Daoy (cell line): ENCODE data around the gene CDK11B. TPM values are rescaled to one million over a fixed set of nuclear protein-coding genes. Genes with fewer than 3 reads are reported as not detected.

Experiments used
- DNase-seq: peaks from one replicate; pipeline ENCODE4 v3.0.0-alpha.2; 2015; ENCODE audit warnings: low read depth
- total RNA-seq: library from RNA; depleted of rRNA; stranded (reverse); fragments of >200 nt; shearing (Covaris generic); gene quantifications from 2 replicates; pipeline ENCODE4 v1.2.3, GENCODE V29; 2014

Gene CDK11B
- total RNA-seq, 1 experiment from 2014 or later, result 17.0 TPM

GRCh38 chr1:1627829-1628753 lies 30.7 kb downstream of the CDK11B start:
- DNase-seq, result no peak

DNA sequence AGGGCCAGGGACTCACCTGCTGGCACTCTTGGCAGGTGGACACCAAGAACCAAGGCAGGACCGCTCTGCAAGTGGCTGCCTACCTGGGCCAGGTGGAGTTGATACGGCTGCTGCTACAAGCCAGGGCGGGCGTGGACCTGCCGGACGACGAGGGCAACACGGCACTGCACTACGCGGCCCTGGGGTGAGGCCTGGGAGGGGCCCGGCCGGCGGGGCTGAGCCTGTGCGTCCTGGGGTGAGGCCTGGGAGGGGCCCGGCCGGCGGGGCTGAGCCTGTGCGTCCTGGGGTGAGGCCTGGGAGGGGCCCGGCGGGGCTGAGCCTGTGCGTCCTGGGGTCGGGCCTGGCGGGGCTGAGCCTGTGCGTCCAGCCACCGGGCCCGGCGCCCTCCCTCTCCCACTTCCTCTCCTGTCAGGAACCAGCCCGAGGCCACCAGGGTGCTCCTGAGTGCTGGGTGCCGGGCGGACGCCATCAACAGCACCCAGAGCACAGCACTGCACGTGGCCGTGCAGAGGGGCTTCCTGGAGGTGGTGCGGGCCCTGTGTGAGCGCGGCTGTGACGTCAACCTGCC lies 31.5 kb downstream of the CDK11B start:
- DNase-seq, result no peak

- DNase-seq, result no peak
These were observed 32.3 kb downstream of the CDK11B start for GRCh38 chr1:1626207-1627141.

- DNase-seq, result no peak
These were observed 33.0 kb downstream of the CDK11B start for GRCh38 chr1:1625824-1626206.

- no peak for DNase-seq
These were observed 33.4 kb downstream of the CDK11B start for GRCh38 chr1:1625404-1625775.

DNA sequence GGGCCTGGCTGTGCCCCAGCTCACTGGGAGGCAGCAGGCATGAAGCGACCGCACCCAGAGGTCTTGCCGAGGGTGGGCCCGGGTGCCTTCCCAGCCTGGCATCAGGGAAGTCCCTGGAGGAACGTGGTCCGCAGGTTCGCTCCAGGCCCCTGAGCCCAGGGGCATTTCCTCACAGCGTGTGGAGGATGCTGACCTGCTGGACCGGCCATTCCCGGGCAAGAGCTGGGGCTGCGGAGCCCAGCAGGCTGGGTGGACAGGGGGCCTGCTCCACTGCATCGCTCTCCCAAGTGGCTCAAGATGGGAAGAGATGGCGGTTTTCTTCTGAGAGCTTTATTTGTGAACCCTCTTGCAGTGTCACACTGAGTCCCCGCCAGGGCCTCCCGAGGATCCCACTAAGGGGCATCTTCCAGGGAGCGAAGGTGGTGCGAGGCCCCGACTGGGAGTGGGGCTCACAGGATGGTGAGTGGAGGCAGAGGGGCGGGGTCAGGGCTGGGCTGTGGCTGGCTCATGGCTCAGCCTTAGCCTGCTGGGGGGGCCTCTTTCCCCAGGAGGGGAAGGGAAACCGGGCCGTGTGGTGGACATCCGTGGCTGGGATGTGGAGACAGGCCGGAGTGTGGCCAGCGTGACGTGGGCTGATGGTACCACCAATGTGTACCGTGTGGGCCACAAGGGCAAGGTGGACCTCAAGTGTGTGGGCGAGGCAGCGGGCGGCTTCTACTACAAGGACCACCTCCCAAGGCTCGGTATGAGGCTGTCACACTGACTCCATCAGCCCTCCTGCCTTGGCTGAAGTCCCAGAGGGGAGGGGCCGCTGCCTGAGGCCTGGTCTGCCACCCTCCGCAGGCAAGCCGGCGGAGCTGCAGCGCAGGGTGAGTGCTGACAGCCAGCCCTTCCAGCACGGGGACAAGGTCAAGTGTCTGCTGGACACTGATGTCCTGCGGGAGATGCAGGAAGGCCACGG lies 34.1 kb downstream of the CDK11B start:
- DNase-seq, result peak; percentile 51

GRCh38 chr1:1623631-1624442 lies 35.0 kb downstream of the CDK11B start:
- no peak for DNase-seq

- DNase-seq, result no peak
These were observed 35.6 kb downstream of the CDK11B start for GRCh38 chr1:1623181-1623630.

DNA sequence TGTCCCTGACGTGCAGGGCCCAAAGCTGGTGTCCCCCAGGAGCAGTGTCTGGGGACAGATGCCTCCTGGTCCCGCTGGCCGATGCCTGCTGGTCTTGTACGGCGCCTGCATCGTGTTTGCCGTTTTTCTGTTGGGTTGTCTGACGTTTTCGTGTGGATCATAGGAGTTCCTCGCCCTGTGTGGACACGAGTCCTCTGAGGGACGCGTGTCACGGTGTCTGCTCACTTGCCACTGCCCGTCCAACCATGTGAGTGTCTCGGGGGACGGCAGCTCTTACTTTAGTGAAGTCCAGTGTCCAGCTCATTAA lies 36.1 kb downstream of the CDK11B start:
- no peak for DNase-seq

DNA sequence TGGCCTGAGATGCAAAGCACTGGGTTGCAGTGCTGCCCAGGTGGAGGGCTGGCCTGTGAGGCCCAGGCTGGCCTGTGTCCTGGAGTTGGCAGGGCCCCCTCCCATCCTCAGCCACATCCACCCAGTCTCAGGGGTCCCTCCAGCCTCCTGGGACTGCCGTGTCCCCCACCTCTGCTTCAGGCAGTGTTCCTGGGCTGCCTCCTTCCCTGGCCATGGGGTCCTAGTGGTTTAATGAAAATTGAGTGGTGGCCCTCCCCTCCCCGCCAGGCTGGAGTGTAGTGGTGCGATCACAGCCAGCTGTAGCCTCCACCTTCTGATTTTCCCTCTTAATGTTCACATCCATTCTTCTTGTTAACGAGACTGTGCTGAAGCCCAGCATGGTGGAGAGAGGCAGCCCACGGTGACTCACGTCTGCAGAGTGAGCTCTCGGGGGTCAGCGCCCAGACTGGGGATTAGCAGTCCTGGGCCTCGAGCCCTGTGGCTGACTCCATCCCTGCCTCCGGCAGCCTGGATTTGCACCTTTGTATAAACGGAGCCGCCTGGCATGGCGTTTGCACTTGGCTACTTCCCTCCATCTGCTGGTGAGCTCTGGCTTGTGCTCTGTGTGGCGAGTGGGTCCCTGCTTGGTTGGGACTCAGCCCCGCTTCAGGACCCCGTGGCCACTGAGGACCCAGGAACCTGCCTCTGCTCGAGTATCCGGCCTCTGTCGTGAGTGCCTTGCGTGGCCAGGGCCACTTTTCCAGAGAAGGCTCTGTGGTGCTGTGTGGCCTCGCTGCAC lies 36.6 kb downstream of the CDK11B start:
- no peak for DNase-seq

DNA sequence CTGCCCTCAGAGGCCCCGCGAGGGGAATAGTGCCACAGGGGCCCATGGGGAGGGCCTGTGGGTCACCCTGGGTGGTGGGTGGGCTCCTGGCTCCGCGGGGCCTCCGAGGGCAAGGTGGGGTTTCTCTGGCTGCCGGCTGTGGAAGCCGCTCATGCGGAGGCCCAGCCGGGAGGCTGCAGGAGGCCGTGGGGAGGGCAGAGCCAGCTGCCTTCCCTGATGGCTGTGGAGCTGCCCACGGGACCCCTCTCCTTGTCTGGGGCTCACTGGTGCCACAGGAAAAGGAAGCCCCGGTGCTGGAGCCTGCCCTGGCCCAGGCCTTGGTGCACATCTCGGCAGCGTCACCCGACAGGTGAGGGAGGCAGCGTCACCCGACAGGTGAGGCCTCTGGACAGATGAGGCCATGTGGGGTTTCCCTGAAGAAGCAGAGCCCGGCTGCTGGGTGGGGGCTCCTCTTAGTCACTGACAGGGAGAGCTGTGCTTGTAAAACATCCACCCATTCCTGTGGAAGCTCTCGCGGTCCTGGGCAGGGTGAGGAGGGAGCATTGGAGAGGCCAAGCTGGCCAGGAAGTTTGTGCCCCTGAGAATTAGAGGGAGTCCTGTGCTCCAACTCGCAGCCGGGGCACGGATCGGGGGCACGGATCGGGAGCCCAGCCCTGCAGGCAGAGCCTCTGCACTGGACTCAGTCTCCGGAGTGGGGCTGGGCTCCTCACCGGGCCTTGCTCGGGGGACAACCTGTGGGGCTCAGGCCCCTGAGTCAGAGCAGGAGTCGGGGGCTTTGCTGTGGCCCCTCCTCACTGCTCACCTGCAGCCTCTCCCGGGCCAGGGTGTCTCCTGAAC lies 37.4 kb downstream of the CDK11B start:
- DNase-seq, result no peak

DNA sequence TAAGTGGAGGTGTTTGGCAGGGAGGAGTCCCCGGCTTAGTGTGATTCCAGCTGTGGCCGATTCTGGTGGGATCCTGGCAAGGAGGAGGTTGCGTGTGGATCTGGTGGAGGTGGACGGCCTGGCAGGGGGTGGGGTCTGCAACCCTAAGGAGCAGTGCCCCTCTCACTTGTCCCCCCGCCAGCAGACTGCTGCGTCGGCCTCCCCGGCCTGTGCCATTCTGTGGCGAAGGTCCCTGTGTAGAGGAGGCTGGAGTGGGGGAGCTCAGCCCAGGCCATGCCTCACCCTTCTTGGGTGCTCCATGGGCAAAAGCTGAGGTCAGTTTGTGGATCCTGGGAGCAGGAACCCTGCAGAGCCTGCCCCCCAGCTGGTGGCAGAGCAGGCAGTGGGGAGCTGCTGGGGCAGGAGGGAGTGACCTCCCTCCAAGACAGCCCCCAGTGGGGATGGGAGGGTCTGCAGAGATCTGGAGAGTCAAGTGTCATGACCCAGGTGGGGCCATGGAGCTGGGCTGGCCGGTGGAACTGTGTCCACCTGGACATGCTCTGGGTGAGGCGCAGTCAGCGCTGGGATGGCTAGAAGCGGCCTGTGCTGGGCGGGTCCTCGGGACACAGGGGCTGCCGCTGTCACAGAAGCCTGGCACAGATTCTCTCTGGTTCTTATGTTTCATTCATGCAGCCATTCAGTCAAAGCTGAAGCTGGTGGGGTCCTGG lies 38.2 kb downstream of the CDK11B start:
- DNase-seq, result no peak

DNA sequence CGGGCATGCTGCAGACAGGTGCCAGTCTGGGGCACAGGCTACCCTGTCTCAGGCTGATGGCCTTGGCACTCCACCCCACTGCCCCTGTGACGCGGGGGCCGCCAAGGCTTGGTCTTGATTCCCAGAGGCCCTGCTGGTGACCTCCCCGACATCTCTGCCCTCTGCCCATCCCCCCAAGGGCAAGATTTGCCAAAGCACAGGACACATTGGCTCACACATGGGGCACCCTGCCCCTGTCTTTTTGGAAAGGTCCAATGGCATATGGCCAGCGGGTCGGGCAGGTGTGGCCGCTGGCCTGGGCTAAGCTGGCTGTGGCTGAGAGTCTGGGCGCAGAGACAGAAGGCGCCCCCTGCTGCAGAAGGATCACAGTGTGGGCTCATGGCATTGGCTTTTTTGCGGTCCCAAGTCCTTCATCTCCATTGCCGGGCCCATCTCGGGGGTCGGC lies 38.9 kb downstream of the CDK11B start:
- no peak for DNase-seq

DNA sequence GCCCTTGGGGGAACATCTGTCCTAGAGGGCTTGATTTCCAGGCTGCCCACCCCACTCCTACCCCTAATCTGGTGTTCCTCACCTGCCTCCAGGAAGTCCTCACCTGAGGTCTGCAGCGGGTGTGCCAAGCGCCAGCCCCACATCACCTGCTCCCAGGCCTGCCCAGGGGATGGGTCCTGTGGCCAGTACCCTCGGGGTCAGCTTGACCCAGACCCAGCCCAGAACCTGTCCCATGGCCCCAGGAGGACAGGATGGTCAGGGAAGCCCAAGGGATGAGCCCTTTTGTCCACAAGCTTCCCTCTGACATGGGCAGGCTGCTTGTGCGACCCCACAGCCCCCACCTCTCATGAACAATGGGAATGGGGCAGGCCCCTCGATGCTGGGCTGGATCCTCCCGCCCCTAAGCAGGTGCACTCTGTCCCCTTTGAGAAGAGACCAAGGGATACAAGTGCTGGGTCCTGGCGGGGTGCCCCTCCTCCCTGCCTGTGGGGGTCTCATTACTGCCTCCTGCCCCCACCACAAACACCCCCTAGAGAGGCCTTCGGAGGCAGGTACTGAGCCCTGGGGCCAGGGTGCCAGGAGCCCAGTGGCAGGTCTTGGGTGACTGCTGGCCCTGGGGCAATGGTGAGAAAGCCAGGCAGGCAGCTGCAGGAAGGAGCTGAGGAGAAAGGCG lies 40.3 kb downstream of the CDK11B start:
- no peak for DNase-seq

DNA sequence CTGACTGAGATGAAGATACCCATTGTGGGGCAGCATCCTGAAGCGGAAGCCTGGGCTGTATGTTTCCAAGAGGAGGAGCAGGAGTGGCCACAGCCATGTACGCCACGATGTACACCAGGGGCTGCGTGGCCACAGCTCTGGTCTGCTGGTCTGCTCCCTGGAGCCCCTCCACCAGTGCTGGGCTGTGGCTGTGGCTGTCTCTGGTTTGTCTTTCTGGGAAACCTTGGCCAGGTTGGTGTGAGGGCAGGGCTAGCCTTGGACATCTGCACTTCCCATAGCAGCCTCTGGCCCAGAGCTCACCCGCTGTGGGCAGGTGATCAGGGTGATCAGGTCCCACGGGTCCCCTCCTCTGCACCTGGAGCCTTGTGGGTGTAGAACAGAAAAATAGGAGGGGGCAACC lies 40.9 kb downstream of the CDK11B start:
- DNase-seq, result no peak

DNA sequence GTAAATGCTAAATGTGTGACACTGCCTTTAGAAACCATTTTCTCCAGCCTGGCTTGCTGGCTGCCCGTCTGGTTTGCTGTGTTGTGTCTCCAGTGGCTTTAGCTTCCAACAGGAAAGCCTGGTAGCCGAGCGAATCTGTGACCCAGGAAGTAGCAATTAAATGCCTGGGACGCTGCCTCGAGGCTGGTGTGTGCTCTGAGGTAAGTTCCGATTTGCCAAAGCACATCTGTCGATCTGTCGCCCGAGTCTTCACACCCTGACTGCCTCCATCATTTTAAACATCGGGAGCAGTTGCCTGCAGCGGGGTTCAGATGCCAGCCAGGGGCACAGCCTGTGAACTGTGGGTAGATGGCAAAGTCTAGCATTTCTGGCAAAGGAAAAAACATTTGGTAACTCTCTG lies 41.3 kb downstream of the CDK11B start:
- no peak for DNase-seq

DNA sequence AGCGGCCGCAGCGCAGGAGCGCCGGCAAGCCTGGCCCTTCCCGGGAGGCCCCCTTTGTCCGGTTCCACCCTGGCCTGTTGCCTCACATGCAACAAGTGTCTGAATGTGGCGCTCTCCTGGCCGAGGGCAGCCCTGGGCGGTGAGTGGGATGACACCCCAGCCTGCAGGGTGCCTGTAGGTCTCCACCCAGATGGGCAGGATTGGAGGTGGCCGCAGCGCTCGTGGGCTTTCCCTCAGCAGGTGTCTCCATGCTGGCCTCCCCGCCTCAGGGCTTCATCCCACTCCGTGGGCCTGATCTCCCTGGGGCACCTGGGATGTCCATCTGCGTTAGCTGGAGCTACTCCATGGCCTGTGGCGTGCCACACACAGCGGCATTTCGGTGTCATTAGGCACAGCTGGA lies 42.0 kb downstream of the CDK11B start:
- no peak for DNase-seq
